ENCODE data around the gene TMEM19. TPM values are rescaled to one million over a fixed set of nuclear protein-coding genes. Genes with fewer than 3 reads are reported as not detected.

Gene TMEM19
- total RNA-seq, 4 donors from 2014 or later, result 9.3 to 47.0 (median 21.4) TPM

- H3K9me3 ChIP-seq, result no peaks in the 10 kb centered on the region
- no peak overlapping the region for H3K27ac ChIP-seq
- H3K4me3 ChIP-seq, result no peak overlapping the region
- in situ Hi-C loops (cut with MboI; ENCODE audit: low sequenced_read_pairs in 4 of 4), result no loop called here
- peaks cover 5 to 11% of the 10 kb centered on the region in 2 donors for H3K4me1 ChIP-seq
- H3K36me3 ChIP-seq, result peaks cover 0 to 68% of the 10 kb centered on the region in 2 donors
- TF ChIP-seq POLR2A (IDR thresholded peaks at IDR 0.05), result no peak
- TF ChIP-seq CTCF (IDR thresholded peaks at IDR 0.05 in 4 of 5, conservative IDR thresholded peaks at IDR 0.05 in 1 of 5), result no peak
- H3K27me3 ChIP-seq, result no peaks in the 10 kb centered on the region
- no peak for ATAC-seq
- no peak for DNase-seq
- intact Hi-C loops (cut with DNase I; ENCODE audit: low total_unique reads), result no loop called here
These were observed 30.4 kb upstream of the TMEM19 start for GRCh38 chr12:71655495-71655894.

- H3K9me3 ChIP-seq, result no peaks in the 10 kb centered on the region
- ATAC-seq (no peak), DNase-seq (no peak)
- peaks cover 0 to 70% of the 10 kb centered on the region in 2 donors for H3K36me3 ChIP-seq
- in situ Hi-C loops (cut with MboI; ENCODE audit: low sequenced_read_pairs in 4 of 4), result no loop called here
- no peaks in the 10 kb centered on the region for H3K27me3 ChIP-seq
- peaks cover 8 to 13% of the 10 kb centered on the region in 2 donors for H3K4me1 ChIP-seq
- TF ChIP-seq CTCF (IDR thresholded peaks at IDR 0.05 in 4 of 5, conservative IDR thresholded peaks at IDR 0.05 in 1 of 5) (no peak), POLR2A (IDR thresholded peaks at IDR 0.05) (no peak)
- intact Hi-C loops (cut with DNase I; ENCODE audit: low total_unique reads), result no loop called here
- H3K4me3 ChIP-seq, result no peak overlapping the region
- no peak overlapping the region for H3K27ac ChIP-seq
These were observed 30.0 kb upstream of the TMEM19 start for GRCh38 chr12:71655907-71656306.

- ATAC-seq, result no peak
- Histone ChIP-seq H3K36me3 (peaks cover 0 to 70% of the 10 kb centered on the region in 2 donors), H3K27me3 (no peaks in the 10 kb centered on the region), H3K4me1 (peaks cover 14 to 16% of the 10 kb centered on the region in 2 donors), H3K4me3 (no peak overlapping the region), H3K9me3 (no peaks in the 10 kb centered on the region), H3K27ac (no peak overlapping the region)
- in situ Hi-C loops (cut with MboI; ENCODE audit: low sequenced_read_pairs in 4 of 4) (no loop called here), intact Hi-C loops (cut with DNase I; ENCODE audit: low total_unique reads) (no loop called here)
- no peak for DNase-seq
- no peak for TF ChIP-seq POLR2A (IDR thresholded peaks at IDR 0.05)
- no peak for TF ChIP-seq CTCF (IDR thresholded peaks at IDR 0.05 in 4 of 5, conservative IDR thresholded peaks at IDR 0.05 in 1 of 5)
These were observed 29.1 kb upstream of the TMEM19 start for GRCh38 chr12:71656740-71657139.

GRCh38 chr12:71661977-71662530 is 23.8 kb upstream of the TMEM19 start:
- H3K36me3 ChIP-seq, result peaks cover 0 to 37% of the 10 kb centered on the region in 2 donors
- H3K27me3 ChIP-seq, result no peaks in the 10 kb centered on the region
- peak overlapping the region; percentile 93 to 97 (median 96) for H3K27ac ChIP-seq
- in situ Hi-C loops (cut with MboI; ENCODE audit: low sequenced_read_pairs in 4 of 4), result loop anchor here in 2 of 4 donors (10.0 kb wide), 2 partner anchors 93 to 173 kb away; partner anchors contain the start of genes RAB21 (in 2 of the 2) and TBC1D15 (in 1 of the 2)
- peaks cover 27 to 31% of the 10 kb centered on the region in 2 donors for H3K4me1 ChIP-seq
- no peak for DNase-seq
- peak overlapping the region; percentile 82 to 99 (median 96) for H3K4me3 ChIP-seq
- intact Hi-C loops (cut with DNase I; ENCODE audit: low total_unique reads), result no loop called here
- TF ChIP-seq POLR2A (IDR thresholded peaks at IDR 0.05), result no peak
- no peak for TF ChIP-seq CTCF (IDR thresholded peaks at IDR 0.05 in 4 of 5, conservative IDR thresholded peaks at IDR 0.05 in 1 of 5)
- ATAC-seq, result no peak
- no peaks in the 10 kb centered on the region for H3K9me3 ChIP-seq
